Measurements from ENCODE around the gene KIAA1217. TPM values are rescaled to one million over a fixed set of nuclear protein-coding genes. Genes with fewer than 3 reads are reported as not detected.

Gene KIAA1217
- total and polyA plus RNA-seq, 2 of the 8 experiments (the other 6 are each of a cell fraction or from before 2014, with no cell fraction given) = 4.5 to 15.6 TPM

- H2BK120ac ChIP-seq (replicated peaks; ENCODE audit: low read depth, low read length) = no peak overlapping the region
- H3K9me3 ChIP-seq (ENCODE audit: insufficient read depth in 2 of 2, low read depth in 1 of 2, low read length in 1 of 2) = no peaks in the 10 kb centered on the region
- H3K23me2 ChIP-seq (ENCODE audit: low read depth, low read length) = no peaks in the 10 kb centered on the region
- FAIRE-seq = no peak
- no peak overlapping the region for H3K23ac ChIP-seq (ENCODE audit: insufficient read length)
- ChIA-PET CTCF (ENCODE audit: partially characterized antibody) (interaction anchor here (0.6 to 1.5 kb wide), 11 partner anchors 16 to 1946 kb away, joined by 3 to 6 read pairs (median 4); no protein-coding TSS in a partner anchor), POLR2A (ENCODE audit: partially characterized antibody) (no interaction called here)
- no peak overlapping the region for H3K4me3 ChIP-seq (ENCODE audit: extremely low read depth in 1 of 4, insufficient read depth in 2 of 4, low read depth in 3 of 4, low read length in 4 of 4)
- no peak overlapping the region for H2BK12ac ChIP-seq (ENCODE audit: low read depth, low read length)
- no peak overlapping the region for H4K5ac ChIP-seq (ENCODE audit: insufficient read length, low read depth, low read length)
- TF ChIP-seq SP1 (IDR thresholded peaks at IDR 0.05; ENCODE audit: low read depth, low read length) (no peak), NRF1 (IDR thresholded peaks at IDR 0.05; ENCODE audit: low read depth, low read length) (no peak), RFX5 (IDR thresholded peaks at IDR 0.05; ENCODE audit: borderline replicate concordance, low read depth, low read length) (no peak), POLR2AphosphoS5 (IDR thresholded peaks at IDR 0.05; ENCODE audit: low read depth, low read length) (no peak), SAP30 (IDR thresholded peaks at IDR 0.05; ENCODE audit: insufficient read depth, insufficient replicate concordance, low read length) (no peak), E2F6 (IDR thresholded peaks at IDR 0.05) (no peak), GTF2F1 (IDR thresholded peaks at IDR 0.05; ENCODE audit: borderline replicate concordance, low read depth, low read length) (no peak), SUZ12 (IDR thresholded peaks at IDR 0.05; ENCODE audit: low read length) (no peak)
- no peak for DNase-seq (ENCODE audit: low read depth in 1 of 2, low spot score in 2 of 2)
- H3K9ac ChIP-seq (replicated peaks in 1 of 4; ENCODE audit: extremely low read depth in 1 of 4, low read depth in 3 of 4, low read length in 3 of 4) = no peak overlapping the region
- no peak overlapping the region for H2BK15ac ChIP-seq (ENCODE audit: low read length)
- peaks cover 1 to 10% (median 6%) of the 10 kb centered on the region in 4 experiments; a peak in 6 of 7 replicates for H3K4me1 ChIP-seq (replicated peaks in 1 of 4; ENCODE audit: control insufficient read depth in 3 of 4, insufficient read depth in 4 of 4, low read length in 3 of 4)
- WGBS, 2 experiments (ENCODE audit: extremely low coverage in 1 of 2, insufficient coverage in 1 of 2, insufficient read length in 1 of 2, insufficient replicate concordance in 2 of 2, low coverage in 1 of 2, low lambda C conversion rate in 2 of 2, missing lambda C conversion rate in 1 of 2) = 92% methylated on average over 6 of the region's 6 CpGs; no CpG with 5 or more reads in 1 of the 2 experiments
- no peak overlapping the region for H3K4me2 ChIP-seq (ENCODE audit: insufficient read depth in 1 of 2, low read depth in 2 of 2, low read length in 2 of 2)
- H3K79me2 ChIP-seq (ENCODE audit: control insufficient read depth in 1 of 2, insufficient read depth in 2 of 2, low read length in 2 of 2) = no peaks in the 10 kb centered on the region
- H4K8ac ChIP-seq (ENCODE audit: extremely low read depth, insufficient read depth, low read length) = no peak overlapping the region
- H3K27ac ChIP-seq (ENCODE audit: low read depth, low read length) = no peak overlapping the region
- no peak overlapping the region for H2BK5ac ChIP-seq (ENCODE audit: low read depth, low read length)
- no peaks in the 10 kb centered on the region for H3K36me3 ChIP-seq (ENCODE audit: control insufficient read depth in 2 of 4, insufficient read depth in 4 of 4, low read length in 3 of 4)
- peaks cover 3% of the 10 kb centered on the region; the same call in 1 of the 2 replicates for H3K79me1 ChIP-seq (ENCODE audit: low read depth, low read length)
- no peak overlapping the region for H2BK20ac ChIP-seq (ENCODE audit: low read length)
- H3K18ac ChIP-seq (ENCODE audit: extremely low read depth, low read length) = no peak overlapping the region
- H3K4ac ChIP-seq (replicated peaks; ENCODE audit: insufficient read length, low read depth, low read length) = no peak overlapping the region
- no peak overlapping the region for H2AFZ ChIP-seq (ENCODE audit: low read length)
- H3K27me3 ChIP-seq (replicated peaks in 1 of 4; ENCODE audit: control insufficient read depth in 3 of 4, extremely low read depth in 1 of 4, insufficient read depth in 3 of 4, low read length in 3 of 4) = no peaks in the 10 kb centered on the region
- H3K14ac ChIP-seq (ENCODE audit: insufficient read length) = no peak overlapping the region
- H2AK5ac ChIP-seq (ENCODE audit: low read depth, low read length) = no peak overlapping the region
- no peaks in the 10 kb centered on the region for H4K20me1 ChIP-seq (replicated peaks in 1 of 2; ENCODE audit: control insufficient read depth in 1 of 2, insufficient read depth in 2 of 2, low read length in 2 of 2)
- H4K91ac ChIP-seq (replicated peaks; ENCODE audit: insufficient read length, low read length) = no peak overlapping the region
- no peak overlapping the region for H3K56ac ChIP-seq (replicated peaks; ENCODE audit: insufficient read length, low read depth, low read length)
Observed at GRCh38 chr10:24378126-24378920, 169.4 kb downstream of the KIAA1217 start.

Measured in H1 (cell line).